GM19035 (cell line): ENCODE results near the gene SUSD1.
"Not testable (repeated sequence)": the region's sequence is repeated elsewhere in the genome, so short reads cannot be mapped to it uniquely, and the experiment has no call there.

Experiments used
- ATAC-seq: cut with Tn5 transposase; IDR thresholded peaks from one replicate; pipeline ENCODE4 v1.9.1; 2021; ENCODE audit not compliant: unreplicated experiment

The SUSD1 gene

GRCh38 chr9:112174222-112174964, 704 bp downstream of the SUSD1 start:
- peak; percentile 91 for ATAC-seq

- ATAC-seq, result no peak
Measured at GRCh38 chr9:112173489-112174221, 1.4 kb downstream of the SUSD1 start.

GRCh38 chr9:112170968-112171367, 4.1 kb downstream of the SUSD1 start:
- ATAC-seq, result no peak

- ATAC-seq, result no peak
Measured at GRCh38 chr9:112170235-112170634, 4.9 kb downstream of the SUSD1 start.

GRCh38 chr9:112169368-112169767, 5.7 kb downstream of the SUSD1 start:
- ATAC-seq, result no peak

- ATAC-seq, result no peak
Measured at GRCh38 chr9:112168197-112168596, 6.9 kb downstream of the SUSD1 start.

- ATAC-seq, result no peak
Measured at GRCh38 chr9:112166176-112167140, 8.6 kb downstream of the SUSD1 start.

GRCh38 chr9:112162621-112163413, 12.3 kb downstream of the SUSD1 start:
- no peak for ATAC-seq

GRCh38 chr9:112159781-112160180, 15.3 kb downstream of the SUSD1 start:
- no peak for ATAC-seq

GRCh38 chr9:112158656-112159367, 16.3 kb downstream of the SUSD1 start:
- ATAC-seq, result no peak

GRCh38 chr9:112157961-112158360, 17.1 kb downstream of the SUSD1 start:
- ATAC-seq, result no peak

GRCh38 chr9:112157087-112157486, 18.0 kb downstream of the SUSD1 start:
- ATAC-seq, result no peak

- no peak for ATAC-seq
Measured at GRCh38 chr9:112149211-112149610, 25.9 kb downstream of the SUSD1 start.

GRCh38 chr9:112145886-112146285, 29.2 kb downstream of the SUSD1 start:
- no peak for ATAC-seq

- ATAC-seq, result no peak
Measured at GRCh38 chr9:112144807-112145206, 30.3 kb downstream of the SUSD1 start.

- no peak for ATAC-seq
Measured at GRCh38 chr9:112142420-112142819, 32.7 kb downstream of the SUSD1 start.

- ATAC-seq, result peak; percentile 11
Measured at GRCh38 chr9:112140936-112141335, 34.2 kb downstream of the SUSD1 start.

GRCh38 chr9:112137066-112137465, 38.0 kb downstream of the SUSD1 start:
- no peak for ATAC-seq

- ATAC-seq, result no peak
Measured at GRCh38 chr9:112135706-112136105, 39.4 kb downstream of the SUSD1 start.

- not testable (repeated sequence) for ATAC-seq
Measured at GRCh38 chr9:112133806-112134205, 41.3 kb downstream of the SUSD1 start.
